Measurements from ENCODE around the gene DIRAS2. TPM values are rescaled to one million over a fixed set of nuclear protein-coding genes. Genes with fewer than 3 reads are reported as not detected.

DIRAS2 gene
- polyA plus RNA-seq, 3 donors: not detected

DNA sequence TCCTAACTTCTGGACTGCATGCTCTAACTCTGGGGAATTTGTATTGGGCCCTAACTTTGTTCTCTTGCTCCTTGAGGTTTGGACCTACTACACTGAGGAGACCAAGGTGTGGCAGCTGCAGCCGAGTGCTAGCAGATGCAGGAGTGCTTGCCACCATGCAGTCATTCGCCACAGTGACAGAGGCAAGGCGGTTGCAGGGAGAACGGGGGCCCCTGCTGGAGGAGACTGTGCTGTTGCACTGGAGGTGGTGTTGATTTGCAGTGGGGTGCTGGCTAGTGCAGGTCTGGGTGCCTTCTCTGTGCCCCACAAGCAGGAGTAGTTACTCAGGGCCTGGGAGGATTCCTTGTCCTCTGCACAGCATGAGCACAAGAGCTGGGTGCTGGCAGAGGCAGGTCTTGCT is 22.4 kb upstream of the DIRAS2 start:
- H2AFZ ChIP-seq (ENCODE audit: insufficient read depth, low read depth, low read length, poor library complexity, severe bottlenecking): no peak overlapping the region
- Mint-ChIP-seq H3K27me3 (ENCODE audit: low read depth in 3 of 3) (peaks cover 2 to 13% (median 11%) of the 10 kb centered on the region in 3 donors), H3K4me1 (no peaks in the 10 kb centered on the region), H3K36me3 (no peaks in the 10 kb centered on the region), H3K4me3 (no peak overlapping the region), H3K9me3 (peaks cover 7 to 28% (median 19%) of the 10 kb centered on the region in 7 donors), H3K27ac (peak overlapping the region in 1 of 7 donors; percentile 72)
- no peak overlapping the region for H3K27ac ChIP-seq (ENCODE audit: low read depth in 1 of 2, low read length in 2 of 2)
- intact Hi-C loops (cut with micrococcal nuclease): no loop called here
- H3K36me3 ChIP-seq (replicated peaks in 1 of 2; ENCODE audit: control insufficient read depth in 1 of 2, insufficient read depth in 2 of 2, low read length in 2 of 2): no peaks in the 10 kb centered on the region
- no peaks in the 10 kb centered on the region for H3K79me2 ChIP-seq (ENCODE audit: insufficient read depth, low read length)
- H3K4me3 ChIP-seq (replicated peaks in 1 of 3; ENCODE audit: low read depth in 2 of 3, low read length in 3 of 3): no peak overlapping the region
- 70% methylated on average over 4 of the region's 4 CpGs for WGBS (ENCODE audit: insufficient coverage)
- no peaks in the 10 kb centered on the region for H3K27me3 ChIP-seq (ENCODE audit: control insufficient read depth in 2 of 2, insufficient read depth in 2 of 2, low read length in 2 of 2)
- TF ChIP-seq, protein P1, sequence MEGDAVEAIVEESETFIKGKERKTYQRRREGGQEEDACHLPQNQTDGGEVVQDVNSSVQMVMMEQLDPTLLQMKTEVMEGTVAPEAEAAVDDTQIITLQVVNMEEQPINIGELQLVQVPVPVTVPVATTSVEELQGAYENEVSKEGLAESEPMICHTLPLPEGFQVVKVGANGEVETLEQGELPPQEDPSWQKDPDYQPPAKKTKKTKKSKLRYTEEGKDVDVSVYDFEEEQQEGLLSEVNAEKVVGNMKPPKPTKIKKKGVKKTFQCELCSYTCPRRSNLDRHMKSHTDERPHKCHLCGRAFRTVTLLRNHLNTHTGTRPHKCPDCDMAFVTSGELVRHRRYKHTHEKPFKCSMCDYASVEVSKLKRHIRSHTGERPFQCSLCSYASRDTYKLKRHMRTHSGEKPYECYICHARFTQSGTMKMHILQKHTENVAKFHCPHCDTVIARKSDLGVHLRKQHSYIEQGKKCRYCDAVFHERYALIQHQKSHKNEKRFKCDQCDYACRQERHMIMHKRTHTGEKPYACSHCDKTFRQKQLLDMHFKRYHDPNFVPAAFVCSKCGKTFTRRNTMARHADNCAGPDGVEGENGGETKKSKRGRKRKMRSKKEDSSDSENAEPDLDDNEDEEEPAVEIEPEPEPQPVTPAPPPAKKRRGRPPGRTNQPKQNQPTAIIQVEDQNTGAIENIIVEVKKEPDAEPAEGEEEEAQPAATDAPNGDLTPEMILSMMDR (IDR thresholded peaks at IDR 0.05): no peak
- no peak overlapping the region for H3K9ac ChIP-seq (ENCODE audit: insufficient read depth, low read length, poor library complexity, severe bottlenecking)
- H3K4me2 ChIP-seq (replicated peaks; ENCODE audit: extremely low read depth, low read length, poor library complexity, severe bottlenecking): no peak overlapping the region
- DNase-seq: no peak
- peaks cover 0 to 19% of the 10 kb centered on the region in 2 donors for H3K9me3 ChIP-seq (replicated peaks in 1 of 2; ENCODE audit: control insufficient read depth in 1 of 2, insufficient read depth in 1 of 2, low read length in 2 of 2)
- H4K20me1 ChIP-seq (ENCODE audit: insufficient read depth, low read length): no peaks in the 10 kb centered on the region
- H3K4me1 ChIP-seq (ENCODE audit: control insufficient read depth in 1 of 2, insufficient read depth in 2 of 2, low read length in 2 of 2): no peaks in the 10 kb centered on the region

DNA sequence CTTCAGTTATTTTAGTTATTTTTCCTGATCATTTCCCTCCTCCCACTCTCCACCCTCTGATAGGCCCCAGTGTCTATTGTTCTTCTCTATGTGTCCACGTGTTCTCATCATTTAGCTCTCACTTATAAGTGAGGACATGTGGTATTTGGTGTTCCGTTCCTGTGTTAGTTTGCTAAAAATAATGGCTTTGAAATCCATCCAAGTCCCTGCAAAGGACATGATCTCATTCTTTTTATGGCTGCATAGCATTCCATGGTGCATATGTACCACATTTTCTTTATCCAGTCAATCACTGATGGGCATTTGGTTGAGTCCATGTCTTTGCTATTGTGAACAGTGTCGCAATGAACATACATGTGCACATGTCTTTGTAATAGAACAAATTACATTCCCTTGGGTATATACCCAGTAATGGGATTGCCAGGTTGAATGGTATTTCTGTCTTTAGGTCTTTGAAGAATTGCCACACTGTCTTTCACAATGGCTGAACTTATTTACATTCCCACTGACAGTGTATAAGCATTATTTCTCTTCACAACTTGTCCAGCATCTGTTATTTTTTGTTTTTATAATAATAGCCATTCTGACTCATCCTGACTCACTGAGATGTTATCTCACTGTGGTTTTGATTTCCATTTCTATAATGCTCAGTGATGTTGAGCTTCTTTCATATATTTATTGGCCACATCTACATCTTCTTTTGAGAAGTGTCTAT is 17.2 kb upstream of the DIRAS2 start:
- H3K27ac ChIP-seq (ENCODE audit: low read depth in 1 of 2, low read length in 2 of 2): no peak overlapping the region
- no peak overlapping the region for H3K4me3 ChIP-seq (replicated peaks in 1 of 3; ENCODE audit: low read depth in 2 of 3, low read length in 3 of 3)
- Mint-ChIP-seq H3K36me3 (no peaks in the 10 kb centered on the region), H3K27me3 (ENCODE audit: low read depth in 3 of 3) (peaks cover 6 to 20% (median 10%) of the 10 kb centered on the region in 3 donors), H3K27ac (no peak overlapping the region), H3K4me1 (no peaks in the 10 kb centered on the region), H3K9me3 (peaks cover 3 to 19% (median 13%) of the 10 kb centered on the region in 7 donors), H3K4me3 (no peak overlapping the region)
- no peaks in the 10 kb centered on the region for H4K20me1 ChIP-seq (ENCODE audit: insufficient read depth, low read length)
- TF ChIP-seq, protein P1 (IDR thresholded peaks at IDR 0.05): no peak
- no peaks in the 10 kb centered on the region for H3K9me3 ChIP-seq (replicated peaks in 1 of 2; ENCODE audit: control insufficient read depth in 1 of 2, insufficient read depth in 1 of 2, low read length in 2 of 2)
- H3K4me1 ChIP-seq (ENCODE audit: control insufficient read depth in 1 of 2, insufficient read depth in 2 of 2, low read length in 2 of 2): no peaks in the 10 kb centered on the region
- WGBS (ENCODE audit: insufficient coverage): no CpG with 5 or more reads among the region's 3 CpGs
- intact Hi-C loops (cut with micrococcal nuclease): no loop called here
- no peak overlapping the region for H3K4me2 ChIP-seq (replicated peaks; ENCODE audit: extremely low read depth, low read length, poor library complexity, severe bottlenecking)
- no peak for DNase-seq
- H3K9ac ChIP-seq (ENCODE audit: insufficient read depth, low read length, poor library complexity, severe bottlenecking): no peak overlapping the region
- H3K27me3 ChIP-seq (ENCODE audit: control insufficient read depth in 2 of 2, insufficient read depth in 2 of 2, low read length in 2 of 2): no peaks in the 10 kb centered on the region
- H3K79me2 ChIP-seq (ENCODE audit: insufficient read depth, low read length): no peaks in the 10 kb centered on the region
- no peak overlapping the region for H2AFZ ChIP-seq (ENCODE audit: insufficient read depth, low read depth, low read length, poor library complexity, severe bottlenecking)
- H3K36me3 ChIP-seq (replicated peaks in 1 of 2; ENCODE audit: control insufficient read depth in 1 of 2, insufficient read depth in 2 of 2, low read length in 2 of 2): no peaks in the 10 kb centered on the region
